Liver (tissue), 9 donors: ENCODE data around the gene STAT5A. TPM values are rescaled to one million over a fixed set of nuclear protein-coding genes. Genes with fewer than 3 reads are reported as not detected.

Experiments
- DNase-seq: peaks from one replicate; pipeline ENCODE4 v3.0.0-alpha.2; 2017; ENCODE audit warnings: low spot score
- H3K27ac ChIP-seq, 2 donors: one replicate each; pipeline ENCODE4 v1.7.0; 2013; ENCODE audit warnings: inconsistent platforms in 2 of 2, low read length in 2 of 2, control low read depth in 1 of 2, low read depth in 1 of 2, mild to moderate bottlenecking in 1 of 2
- H3K27me3 ChIP-seq, 4 donors: one replicate each; pipeline versions ENCODE4 v1.6.1 to v1.7.0; 2013; ENCODE audit warnings: low read length in 3 of 4, inconsistent platforms in 1 of 4, mild to moderate bottlenecking in 1 of 4, moderate library complexity in 1 of 4; ENCODE audit not compliant: control insufficient read depth in 4 of 4, insufficient read depth in 4 of 4
- H3K36me3 ChIP-seq, 4 donors: one replicate each; pipeline versions ENCODE4 v1.6.1 to v1.7.0; 2013; ENCODE audit warnings: low read length in 3 of 4, mild to moderate bottlenecking in 3 of 4, low read depth in 1 of 4, moderate library complexity in 1 of 4; ENCODE audit not compliant: control insufficient read depth in 4 of 4, insufficient read depth in 3 of 4
- H3K4me1 ChIP-seq, 4 donors: one replicate each; pipeline versions ENCODE4 v1.6.1 to v1.7.0; 2013; ENCODE audit warnings: low read length in 3 of 4, mild to moderate bottlenecking in 3 of 4, moderate library complexity in 1 of 4; ENCODE audit not compliant: control insufficient read depth in 4 of 4, insufficient read depth in 4 of 4
- H3K4me3 ChIP-seq, 3 donors: one replicate each; pipeline versions ENCODE4 v1.6.1 to v1.7.0; 2013; ENCODE audit warnings: low read length in 3 of 3, control low read depth in 1 of 3, low read depth in 1 of 3, mild to moderate bottlenecking in 1 of 3
- H3K9ac ChIP-seq, 2 donors: one replicate each; pipeline ENCODE4 v1.7.0; 2013; ENCODE audit warnings: low read length in 2 of 2, mild to moderate bottlenecking in 2 of 2, moderate library complexity in 2 of 2, control low read depth in 1 of 2, low read depth in 1 of 2
- H3K9me3 ChIP-seq, 4 donors: one replicate each; pipeline versions ENCODE4 v1.6.1 to v1.7.0; 2013; ENCODE audit warnings: low read length in 3 of 4; ENCODE audit not compliant: control insufficient read depth in 4 of 4
- FOXA1 ChIP-seq: IDR thresholded peaks from 2 replicates; pipeline ENCODE4 v1.6.1; 2016; ENCODE audit warnings: antibody characterized with exemption
- HNF4A ChIP-seq, 2 donors: conservative IDR thresholded peaks; 2 replicates each; pipeline ENCODE4 v1.6.1; 2016; ENCODE audit warnings: antibody characterized with exemption in 2 of 2, mild to moderate bottlenecking in 2 of 2
- HNF4G ChIP-seq: IDR thresholded peaks from 2 replicates; pipeline ENCODE4 v1.6.1; 2016; ENCODE audit warnings: antibody characterized with exemption
- JUND ChIP-seq, 2 donors: IDR thresholded peaks; 2 replicates each; pipeline ENCODE4 v1.6.1; 2016; ENCODE audit warnings: antibody characterized with exemption in 2 of 2
- NR2F2 ChIP-seq: IDR thresholded peaks from 2 replicates; pipeline ENCODE4 v1.6.1; 2016; ENCODE audit warnings: antibody characterized with exemption
- RXRA ChIP-seq, 2 donors: IDR thresholded peaks; 2 replicates each; pipeline ENCODE4 v1.6.1; 2017 to 2018; ENCODE audit warnings: antibody characterized with exemption in 2 of 2, mild to moderate bottlenecking in 1 of 2
- SP1 ChIP-seq: IDR thresholded peaks from 2 replicates; pipeline ENCODE4 v1.6.1; 2018; ENCODE audit warnings: antibody characterized with exemption, mild to moderate bottlenecking
- TAF1 ChIP-seq: conservative IDR thresholded peaks from 2 replicates; pipeline ENCODE4 v1.6.1; 2016; ENCODE audit warnings: antibody characterized with exemption, mild to moderate bottlenecking
- YY1 ChIP-seq: IDR thresholded peaks from 2 replicates; pipeline ENCODE4 v1.6.1; 2016; ENCODE audit warnings: antibody characterized with exemption, mild to moderate bottlenecking
- WGBS: extraction: QIAGEN DNeasy Blood & Tissue Kit; methylation state at CpG from one replicate; pipeline ENCODE4 v1.1.7; 2013; 5-methylcytosine and 5-hydroxymethylcytosine counted together
- polyA plus RNA-seq, 2 donors: library from polyadenylated mRNA; stranded (reverse) in 1 of 2; unstranded in 1 of 2; fragments of 200-250 nt in 1 of 2; fragments of >200 nt in 1 of 2; fragmentation: Nextera tagmentation in 1 of 2; extraction: Ambion mirVana in 1 of 2; gene quantifications; one replicate each; pipeline versions ENCODE4 v1.2.1 to v1.2.3, GENCODE V29; 2013 to 2015
- total RNA-seq, 2 donors: library from RNA; depleted of rRNA; stranded (reverse); fragments of >200 nt; gene quantifications; one replicate each; pipeline ENCODE4 v1.2.3, GENCODE V29; 2014
- TF ChIP-seq, protein P1 (sequence below): fragments of 150-350 bp; IDR thresholded peaks from 2 replicates; pipeline ENCODE4 v1.5.1; 2017; ENCODE audit warnings: improper control_type of control experiment, low read depth, low read length; ENCODE audit not compliant: missing input control
- TF ChIP-seq, protein P2 (sequence below): IDR thresholded peaks from 2 replicates; pipeline ENCODE4 v1.6.1; 2016; ENCODE audit warnings: antibody characterized with exemption
- TF ChIP-seq, protein P3 (sequence below): IDR thresholded peaks from 2 replicates; pipeline ENCODE4 v1.6.1; 2016; ENCODE audit warnings: antibody characterized with exemption
- TF ChIP-seq, protein P4 (sequence below): IDR thresholded peaks from 2 replicates; pipeline ENCODE4 v1.6.1; 2016; ENCODE audit warnings: antibody characterized with exemption, mild to moderate bottlenecking
- TF ChIP-seq, protein P5 (sequence below): IDR thresholded peaks from 2 replicates; pipeline ENCODE4 v1.6.1; 2016; ENCODE audit warnings: antibody characterized with exemption
- donor health status: healthy.
- donor health status: healthy.
- donor health status: healthy.
- donor health status: healthy.
- donor health status: healthy.

The STAT5A gene
- total and polyA plus RNA-seq, 4 donors, result 1.7 to 37.7 (median 8.9) TPM

DNA sequence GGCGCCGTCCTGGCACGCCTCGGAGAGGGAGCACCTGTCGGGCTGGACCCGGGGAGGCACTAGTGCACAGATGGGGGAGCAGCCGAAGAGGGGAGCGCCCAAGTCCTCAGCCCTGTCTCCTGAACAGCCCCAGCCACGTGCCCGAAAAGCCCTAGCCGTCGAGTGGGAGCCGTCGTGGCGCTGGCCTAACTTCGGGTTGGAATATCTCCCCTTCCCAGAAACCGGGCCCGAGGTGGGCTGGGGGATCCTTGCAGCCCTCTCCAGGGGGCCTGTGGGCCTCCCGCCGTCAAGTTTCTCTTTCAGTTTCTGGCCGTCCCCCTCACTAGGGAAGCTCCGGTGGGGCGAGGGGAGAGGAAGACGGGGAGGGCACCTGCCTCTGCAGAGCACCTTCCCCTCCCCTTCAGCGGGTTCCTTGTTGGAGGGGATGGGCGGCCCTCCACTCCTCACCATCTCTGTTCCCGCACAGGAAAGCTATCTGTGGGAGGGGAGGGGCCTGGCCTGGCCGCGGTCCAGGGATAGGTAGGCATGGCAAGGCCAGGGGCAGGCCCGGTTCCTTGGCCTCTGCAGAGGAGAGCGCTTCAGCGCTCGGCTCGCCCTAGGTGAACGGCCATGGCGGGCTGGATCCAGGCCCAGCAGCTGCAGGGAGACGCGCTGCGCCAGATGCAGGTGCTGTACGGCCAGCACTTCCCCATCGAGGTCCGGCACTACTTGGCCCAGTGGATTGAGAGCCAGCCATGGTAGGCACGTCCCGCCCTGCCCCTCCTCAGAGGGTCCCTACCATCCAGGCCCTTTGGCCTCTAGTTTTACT is 709 bp downstream of the STAT5A start:
- H3K4me3 ChIP-seq, result peak overlapping the region; percentile 42 to 82 (median 65)
- H3K4me1 ChIP-seq, result peaks cover 0 to 20% (median 7%) of the 10 kb centered on the region in 4 donors
- H3K9me3 ChIP-seq, result no peaks in the 10 kb centered on the region
- TF ChIP-seq HNF4A (conservative IDR thresholded peaks at IDR 0.05), result no peak
- TF ChIP-seq, protein P1, sequence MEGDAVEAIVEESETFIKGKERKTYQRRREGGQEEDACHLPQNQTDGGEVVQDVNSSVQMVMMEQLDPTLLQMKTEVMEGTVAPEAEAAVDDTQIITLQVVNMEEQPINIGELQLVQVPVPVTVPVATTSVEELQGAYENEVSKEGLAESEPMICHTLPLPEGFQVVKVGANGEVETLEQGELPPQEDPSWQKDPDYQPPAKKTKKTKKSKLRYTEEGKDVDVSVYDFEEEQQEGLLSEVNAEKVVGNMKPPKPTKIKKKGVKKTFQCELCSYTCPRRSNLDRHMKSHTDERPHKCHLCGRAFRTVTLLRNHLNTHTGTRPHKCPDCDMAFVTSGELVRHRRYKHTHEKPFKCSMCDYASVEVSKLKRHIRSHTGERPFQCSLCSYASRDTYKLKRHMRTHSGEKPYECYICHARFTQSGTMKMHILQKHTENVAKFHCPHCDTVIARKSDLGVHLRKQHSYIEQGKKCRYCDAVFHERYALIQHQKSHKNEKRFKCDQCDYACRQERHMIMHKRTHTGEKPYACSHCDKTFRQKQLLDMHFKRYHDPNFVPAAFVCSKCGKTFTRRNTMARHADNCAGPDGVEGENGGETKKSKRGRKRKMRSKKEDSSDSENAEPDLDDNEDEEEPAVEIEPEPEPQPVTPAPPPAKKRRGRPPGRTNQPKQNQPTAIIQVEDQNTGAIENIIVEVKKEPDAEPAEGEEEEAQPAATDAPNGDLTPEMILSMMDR, result no peak
- no peak for TF ChIP-seq FOXA1
- no peak for TF ChIP-seq HNF4G
- no peak for TF ChIP-seq SP1
- TF ChIP-seq JUND (IDR thresholded peaks at IDR 0.05), result no peak
- no peak for TF ChIP-seq YY1
- TF ChIP-seq, protein P2, sequence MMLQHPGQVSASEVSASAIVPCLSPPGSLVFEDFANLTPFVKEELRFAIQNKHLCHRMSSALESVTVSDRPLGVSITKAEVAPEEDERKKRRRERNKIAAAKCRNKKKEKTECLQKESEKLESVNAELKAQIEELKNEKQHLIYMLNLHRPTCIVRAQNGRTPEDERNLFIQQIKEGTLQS, result no peak
- TF ChIP-seq NR2F2, result no peak
- TF ChIP-seq, protein P3, sequence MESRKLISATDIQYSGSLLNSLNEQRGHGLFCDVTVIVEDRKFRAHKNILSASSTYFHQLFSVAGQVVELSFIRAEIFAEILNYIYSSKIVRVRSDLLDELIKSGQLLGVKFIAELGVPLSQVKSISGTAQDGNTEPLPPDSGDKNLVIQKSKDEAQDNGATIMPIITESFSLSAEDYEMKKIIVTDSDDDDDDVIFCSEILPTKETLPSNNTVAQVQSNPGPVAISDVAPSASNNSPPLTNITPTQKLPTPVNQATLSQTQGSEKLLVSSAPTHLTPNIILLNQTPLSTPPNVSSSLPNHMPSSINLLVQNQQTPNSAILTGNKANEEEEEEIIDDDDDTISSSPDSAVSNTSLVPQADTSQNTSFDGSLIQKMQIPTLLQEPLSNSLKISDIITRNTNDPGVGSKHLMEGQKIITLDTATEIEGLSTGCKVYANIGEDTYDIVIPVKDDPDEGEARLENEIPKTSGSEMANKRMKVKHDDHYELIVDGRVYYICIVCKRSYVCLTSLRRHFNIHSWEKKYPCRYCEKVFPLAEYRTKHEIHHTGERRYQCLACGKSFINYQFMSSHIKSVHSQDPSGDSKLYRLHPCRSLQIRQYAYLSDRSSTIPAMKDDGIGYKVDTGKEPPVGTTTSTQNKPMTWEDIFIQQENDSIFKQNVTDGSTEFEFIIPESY, result no peak
- TF ChIP-seq RXRA (IDR thresholded peaks at IDR 0.05), result no peak
- TF ChIP-seq, protein P4, sequence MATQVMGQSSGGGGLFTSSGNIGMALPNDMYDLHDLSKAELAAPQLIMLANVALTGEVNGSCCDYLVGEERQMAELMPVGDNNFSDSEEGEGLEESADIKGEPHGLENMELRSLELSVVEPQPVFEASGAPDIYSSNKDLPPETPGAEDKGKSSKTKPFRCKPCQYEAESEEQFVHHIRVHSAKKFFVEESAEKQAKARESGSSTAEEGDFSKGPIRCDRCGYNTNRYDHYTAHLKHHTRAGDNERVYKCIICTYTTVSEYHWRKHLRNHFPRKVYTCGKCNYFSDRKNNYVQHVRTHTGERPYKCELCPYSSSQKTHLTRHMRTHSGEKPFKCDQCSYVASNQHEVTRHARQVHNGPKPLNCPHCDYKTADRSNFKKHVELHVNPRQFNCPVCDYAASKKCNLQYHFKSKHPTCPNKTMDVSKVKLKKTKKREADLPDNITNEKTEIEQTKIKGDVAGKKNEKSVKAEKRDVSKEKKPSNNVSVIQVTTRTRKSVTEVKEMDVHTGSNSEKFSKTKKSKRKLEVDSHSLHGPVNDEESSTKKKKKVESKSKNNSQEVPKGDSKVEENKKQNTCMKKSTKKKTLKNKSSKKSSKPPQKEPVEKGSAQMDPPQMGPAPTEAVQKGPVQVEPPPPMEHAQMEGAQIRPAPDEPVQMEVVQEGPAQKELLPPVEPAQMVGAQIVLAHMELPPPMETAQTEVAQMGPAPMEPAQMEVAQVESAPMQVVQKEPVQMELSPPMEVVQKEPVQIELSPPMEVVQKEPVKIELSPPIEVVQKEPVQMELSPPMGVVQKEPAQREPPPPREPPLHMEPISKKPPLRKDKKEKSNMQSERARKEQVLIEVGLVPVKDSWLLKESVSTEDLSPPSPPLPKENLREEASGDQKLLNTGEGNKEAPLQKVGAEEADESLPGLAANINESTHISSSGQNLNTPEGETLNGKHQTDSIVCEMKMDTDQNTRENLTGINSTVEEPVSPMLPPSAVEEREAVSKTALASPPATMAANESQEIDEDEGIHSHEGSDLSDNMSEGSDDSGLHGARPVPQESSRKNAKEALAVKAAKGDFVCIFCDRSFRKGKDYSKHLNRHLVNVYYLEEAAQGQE, result no peak
- no peak overlapping the region for H3K9ac ChIP-seq
- no peaks in the 10 kb centered on the region for H3K27me3 ChIP-seq
- H3K36me3 ChIP-seq, result peaks cover 0 to 2% (median 1%) of the 10 kb centered on the region in 4 donors
- H3K27ac ChIP-seq, result peak overlapping the region; percentile 64 to 75
- 54% methylated on average over 44 of the region's 44 CpGs for WGBS
- DNase-seq, result peak; percentile 64

DNA sequence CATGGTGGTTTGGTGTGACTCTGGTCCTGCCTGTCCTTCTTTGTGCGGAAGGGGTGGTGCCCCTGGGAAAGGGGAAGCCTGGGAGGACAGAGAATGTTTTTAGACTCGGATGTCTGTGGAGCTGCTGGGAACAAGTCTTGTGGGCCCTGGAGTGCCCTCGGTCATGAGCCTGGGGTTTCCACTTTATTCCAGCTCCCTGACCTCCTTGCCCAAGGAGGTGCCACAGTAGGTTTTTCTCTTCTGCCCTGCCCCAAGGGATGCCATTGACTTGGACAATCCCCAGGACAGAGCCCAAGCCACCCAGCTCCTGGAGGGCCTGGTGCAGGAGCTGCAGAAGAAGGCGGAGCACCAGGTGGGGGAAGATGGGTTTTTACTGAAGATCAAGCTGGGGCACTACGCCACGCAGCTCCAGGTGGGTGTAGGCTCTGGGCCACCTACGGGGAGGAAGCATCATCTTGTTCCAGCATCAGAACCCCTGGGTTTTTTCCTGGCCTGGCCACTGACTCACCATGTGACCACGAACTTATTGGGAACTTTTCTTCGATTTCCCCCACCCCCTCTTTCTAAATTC is 1.4 kb downstream of the STAT5A start:
- 90% methylated on average over 9 of the region's 9 CpGs for WGBS
- DNase-seq, result no peak
- Histone ChIP-seq H3K4me3 (no peak overlapping the region), H3K9ac (no peak overlapping the region), H3K27ac (peak overlapping the region in 1 of 2 donors; percentile 75), H3K27me3 (no peaks in the 10 kb centered on the region), H3K9me3 (no peaks in the 10 kb centered on the region), H3K4me1 (peaks cover 0 to 23% (median 7%) of the 10 kb centered on the region in 4 donors), H3K36me3 (peaks cover 0 to 2% (median 1%) of the 10 kb centered on the region in 4 donors)
- TF ChIP-seq SP1 (no peak), HNF4A (conservative IDR thresholded peaks at IDR 0.05) (no peak), NR2F2 (no peak), FOXA1 (no peak), JUND (IDR thresholded peaks at IDR 0.05) (no peak), TAF1 (no peak)
- TF ChIP-seq, protein P2, result no peak
- TF ChIP-seq, protein P1, result no peak
- TF ChIP-seq, protein P5, sequence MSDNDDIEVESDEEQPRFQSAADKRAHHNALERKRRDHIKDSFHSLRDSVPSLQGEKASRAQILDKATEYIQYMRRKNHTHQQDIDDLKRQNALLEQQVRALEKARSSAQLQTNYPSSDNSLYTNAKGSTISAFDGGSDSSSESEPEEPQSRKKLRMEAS, result no peak
